Calu3 (cell line): Measurements from ENCODE around the gene ZCCHC24. TPM values are rescaled to one million over a fixed set of nuclear protein-coding genes. Genes with fewer than 3 reads are reported as not detected.

ENCODE experiments used
- BruUV-seq: library from RNA; stranded (reverse); fragments of 400-500 nt; replicated peaks from 2 replicates; lab custom pipeline; 2021; lab: Mats Ljungman, UMichigan
- CTCF ChIA-PET: fragments of 300-600 bp; sonication (Branson Sonifier 250); formaldehyde crosslinking; loops from one replicate; lab custom pipeline; 2022; ENCODE audit warnings: antibody characterized with exemption; lab: Charles Lee
- DNase-seq: peaks from one replicate; pipeline ENCODE4 v3.0.0; 2022
- H3K27ac Mint-ChIP-seq: one replicate; pipeline ENCODE4 v1.8.0; 2022; ENCODE audit warnings: mixed read lengths; ENCODE audit not compliant: unreplicated experiment
- H3K27me3 Mint-ChIP-seq: one replicate; pipeline ENCODE4 v1.8.0; 2022; ENCODE audit warnings: mixed read lengths; ENCODE audit not compliant: unreplicated experiment
- H3K36me3 Mint-ChIP-seq: one replicate; pipeline ENCODE4 v1.8.0; 2022; ENCODE audit warnings: mild to moderate bottlenecking, moderate library complexity, mixed read lengths; ENCODE audit not compliant: insufficient read depth, unreplicated experiment
- H3K4me1 Mint-ChIP-seq: one replicate; pipeline ENCODE4 v1.8.0; 2022; ENCODE audit warnings: mild to moderate bottlenecking, low read depth, mixed read lengths; ENCODE audit not compliant: unreplicated experiment
- H3K4me3 Mint-ChIP-seq: one replicate; pipeline ENCODE4 v1.8.0; 2022; ENCODE audit warnings: mild to moderate bottlenecking, low read depth, moderate library complexity, mixed read lengths; ENCODE audit not compliant: unreplicated experiment
- H3K9me3 Mint-ChIP-seq: one replicate; pipeline ENCODE4 v1.8.0; 2022; ENCODE audit warnings: low read depth, mixed read lengths; ENCODE audit not compliant: unreplicated experiment
- intact Hi-C: fragments of 100-400 bp; cut with micrococcal nuclease; formaldehyde crosslinking; loops from one replicate; pipeline ENCODE4 v1.10.0; 2022; ENCODE audit not compliant: unreplicated experiment
- total RNA-seq: library from RNA; stranded (reverse); gene quantifications from 2 replicates; pipeline ENCODE4 v1.2.3, GENCODE V29; 2022
- TF ChIP-seq, protein P1 (sequence below): fragments of 200-600 bp; IDR thresholded peaks from one replicate; pipeline ENCODE4 v1.8.0; 2022; ENCODE audit warnings: antibody characterized with exemption; ENCODE audit not compliant: unreplicated experiment

The ZCCHC24 gene
- total RNA-seq, 1 experiment from 2014 or later, result 1.4 TPM

DNA sequence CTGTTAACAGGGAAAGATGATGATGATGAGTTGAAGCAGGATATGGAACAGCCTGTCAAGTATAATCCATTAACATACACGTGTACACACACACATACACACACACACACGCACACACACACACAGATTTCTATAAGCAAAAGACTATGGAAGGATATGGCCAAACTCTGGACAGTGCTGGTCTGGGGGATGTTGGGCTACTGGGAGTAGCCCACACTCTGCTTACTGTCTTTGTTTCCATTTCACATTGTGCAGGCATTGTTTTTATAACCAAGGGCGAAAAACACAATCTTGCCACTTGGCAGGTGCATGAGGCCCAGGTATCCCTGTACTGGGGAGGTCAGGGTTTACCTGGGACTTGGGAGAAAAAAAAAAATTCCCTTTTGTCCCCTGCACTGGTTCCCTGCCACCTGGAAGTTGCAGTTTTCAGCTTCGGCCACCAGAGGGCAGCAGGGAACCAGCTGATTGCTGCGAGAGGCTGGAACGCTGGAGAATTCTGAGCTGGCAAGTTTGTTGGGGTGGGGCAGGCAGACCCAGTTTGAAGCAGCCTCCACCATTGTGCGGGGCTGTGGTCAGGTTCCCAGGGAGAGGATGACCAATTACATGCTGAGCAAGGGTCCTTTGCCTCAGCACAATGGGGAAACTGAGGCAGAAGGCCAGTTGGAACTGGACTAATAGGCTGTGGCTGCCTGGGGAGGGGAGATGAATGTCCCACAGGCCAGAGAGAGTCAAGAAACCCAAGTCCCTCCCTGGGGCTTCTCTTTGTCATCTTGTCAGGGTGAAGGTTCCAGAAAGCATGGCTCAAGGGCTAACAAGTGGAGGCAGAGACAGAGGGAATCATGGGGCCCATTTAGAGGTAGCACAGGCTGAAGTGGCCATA, 70.9 kb downstream of the ZCCHC24 start:
- Mint-ChIP-seq H3K36me3 (no peaks in the 10 kb centered on the region), H3K9me3 (no peaks in the 10 kb centered on the region), H3K27me3 (no peaks in the 10 kb centered on the region), H3K27ac (no peak overlapping the region), H3K4me3 (no peak overlapping the region), H3K4me1 (no peaks in the 10 kb centered on the region)
- intact Hi-C loops, result loop anchor here (1.0 to 2.0 kb wide), 3 partner anchors 93 to 128 kb away; no protein-coding TSS in a partner anchor
- DNase-seq, result peak; percentile 91
- CTCF ChIA-PET, result interaction anchor here (0.6 to 2.6 kb wide), 24 partner anchors 8 to 1327 kb away, joined by 3 to 38 read pairs (median 3); partner anchors contain the start of gene ZCCHC24
- BruUV-seq, result no TSS peak
- TF ChIP-seq, protein P1, sequence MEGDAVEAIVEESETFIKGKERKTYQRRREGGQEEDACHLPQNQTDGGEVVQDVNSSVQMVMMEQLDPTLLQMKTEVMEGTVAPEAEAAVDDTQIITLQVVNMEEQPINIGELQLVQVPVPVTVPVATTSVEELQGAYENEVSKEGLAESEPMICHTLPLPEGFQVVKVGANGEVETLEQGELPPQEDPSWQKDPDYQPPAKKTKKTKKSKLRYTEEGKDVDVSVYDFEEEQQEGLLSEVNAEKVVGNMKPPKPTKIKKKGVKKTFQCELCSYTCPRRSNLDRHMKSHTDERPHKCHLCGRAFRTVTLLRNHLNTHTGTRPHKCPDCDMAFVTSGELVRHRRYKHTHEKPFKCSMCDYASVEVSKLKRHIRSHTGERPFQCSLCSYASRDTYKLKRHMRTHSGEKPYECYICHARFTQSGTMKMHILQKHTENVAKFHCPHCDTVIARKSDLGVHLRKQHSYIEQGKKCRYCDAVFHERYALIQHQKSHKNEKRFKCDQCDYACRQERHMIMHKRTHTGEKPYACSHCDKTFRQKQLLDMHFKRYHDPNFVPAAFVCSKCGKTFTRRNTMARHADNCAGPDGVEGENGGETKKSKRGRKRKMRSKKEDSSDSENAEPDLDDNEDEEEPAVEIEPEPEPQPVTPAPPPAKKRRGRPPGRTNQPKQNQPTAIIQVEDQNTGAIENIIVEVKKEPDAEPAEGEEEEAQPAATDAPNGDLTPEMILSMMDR, result peak; percentile 99

DNA sequence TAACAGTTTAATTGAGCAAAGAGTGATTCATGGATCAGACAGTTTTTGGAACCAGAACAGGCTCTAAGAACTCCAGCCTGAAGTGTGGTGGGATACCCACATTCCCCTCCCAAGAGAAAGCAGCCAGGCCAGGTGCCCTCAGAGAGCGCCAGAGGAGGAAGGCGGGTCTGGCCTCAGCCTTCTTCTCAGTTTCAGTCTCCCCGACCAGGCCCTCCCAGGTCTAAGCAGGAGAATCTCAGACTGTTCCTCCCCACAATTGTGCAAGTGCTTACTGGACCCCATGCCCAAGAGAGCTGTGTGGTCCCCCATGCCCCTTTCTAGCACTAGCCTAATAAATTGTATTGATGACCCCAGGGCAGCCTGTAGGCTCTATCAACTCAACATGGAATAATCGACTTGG, 72.6 kb downstream of the ZCCHC24 start:
- CTCF ChIA-PET, result no interaction called here
- H3K27ac Mint-ChIP-seq, result no peak overlapping the region
- TF ChIP-seq, protein P1, result no peak
- no peaks in the 10 kb centered on the region for H3K36me3 Mint-ChIP-seq
- no peak overlapping the region for H3K4me3 Mint-ChIP-seq
- BruUV-seq, result no TSS peak
- no peak for DNase-seq
- intact Hi-C loops, result no loop called here
- H3K4me1 Mint-ChIP-seq, result no peaks in the 10 kb centered on the region
- no peaks in the 10 kb centered on the region for H3K9me3 Mint-ChIP-seq
- H3K27me3 Mint-ChIP-seq, result peaks cover 10% of the 10 kb centered on the region

DNA sequence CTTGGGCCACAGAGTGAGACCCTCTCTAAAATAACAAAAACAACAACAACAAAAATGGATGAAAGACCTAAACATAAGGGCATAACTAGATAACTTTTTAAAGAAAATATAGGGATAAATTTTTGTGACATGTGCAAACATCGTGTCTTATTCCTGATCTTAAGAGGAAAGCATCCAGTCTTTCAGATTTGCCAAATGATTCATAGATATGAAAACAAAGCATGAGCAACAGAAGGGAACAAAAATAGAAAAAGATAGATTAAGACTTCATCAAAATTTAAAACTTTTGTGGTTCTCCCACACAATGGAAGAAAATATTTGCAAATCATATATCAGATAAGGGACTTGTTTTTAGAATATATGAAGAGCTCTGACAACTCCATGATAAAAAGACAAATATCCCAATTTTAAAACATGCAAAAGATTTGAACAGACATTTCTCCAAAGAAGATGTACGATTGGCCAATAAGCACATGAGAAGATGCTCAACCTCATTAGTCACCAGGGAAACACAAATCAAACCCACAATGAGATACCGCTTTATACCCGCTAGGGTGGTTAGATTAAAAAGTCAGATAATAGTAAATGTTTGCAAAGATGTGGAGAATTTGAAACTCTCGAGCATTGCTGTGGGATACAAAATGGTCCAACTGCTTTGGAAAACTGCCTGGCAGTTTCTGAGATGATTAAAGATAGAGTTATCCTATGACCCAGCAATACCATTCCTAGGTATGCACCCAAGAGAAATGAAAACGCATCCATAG, 77.8 kb downstream of the ZCCHC24 start:
- Mint-ChIP-seq H3K36me3 (no peaks in the 10 kb centered on the region), H3K9me3 (no peaks in the 10 kb centered on the region), H3K27ac (no peak overlapping the region), H3K27me3 (peaks cover 43% of the 10 kb centered on the region), H3K4me1 (no peaks in the 10 kb centered on the region), H3K4me3 (no peak overlapping the region)
- no peak for DNase-seq
- CTCF ChIA-PET, result no interaction called here
- intact Hi-C loops, result no loop called here
- no TSS peak for BruUV-seq
- TF ChIP-seq, protein P1, result no peak

DNA sequence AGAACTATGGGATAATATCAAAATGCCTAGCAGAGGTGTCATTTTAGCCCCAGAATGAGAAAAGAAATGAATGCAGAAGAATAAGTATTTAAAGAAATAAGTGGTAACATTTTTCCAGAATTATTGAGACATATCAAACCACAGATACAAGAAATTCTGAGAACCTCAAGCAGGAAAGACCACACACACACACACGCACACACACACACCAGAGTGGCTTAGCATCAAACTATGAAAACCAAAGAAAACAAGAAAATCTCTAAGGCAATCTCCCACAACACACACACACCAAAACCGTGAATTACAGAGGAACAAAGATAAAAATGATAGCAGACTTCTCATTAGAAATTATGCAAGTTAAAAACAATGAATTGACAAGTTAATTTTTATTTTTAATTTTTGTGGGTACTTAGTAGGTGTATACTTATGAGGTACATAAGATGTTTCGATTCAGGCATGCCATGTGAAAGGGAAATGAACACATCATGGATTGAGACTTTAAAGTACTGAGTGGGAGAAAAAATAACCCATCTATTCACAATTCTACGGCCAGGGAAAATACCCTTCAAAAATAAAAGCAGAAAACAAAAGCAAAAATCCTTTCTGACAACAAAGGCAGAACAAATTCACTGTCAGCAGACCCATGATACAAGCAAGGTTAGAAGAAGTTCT, 83.6 kb downstream of the ZCCHC24 start:
- CTCF ChIA-PET, result no interaction called here
- Mint-ChIP-seq H3K27me3 (peaks cover 23% of the 10 kb centered on the region), H3K27ac (no peak overlapping the region)

More for the DNA sequence above, 83.6 kb downstream of the ZCCHC24 start:
- intact Hi-C loops, result no loop called here
- no peaks in the 10 kb centered on the region for H3K4me1 Mint-ChIP-seq
- no peak for DNase-seq
- BruUV-seq, result no TSS peak
- no peaks in the 10 kb centered on the region for H3K9me3 Mint-ChIP-seq
- H3K4me3 Mint-ChIP-seq, result no peak overlapping the region
- TF ChIP-seq, protein P1, result no peak
- no peaks in the 10 kb centered on the region for H3K36me3 Mint-ChIP-seq
